Lower leg skin (tissue), 3 donors: ENCODE measurements around the gene NRTN.

Source experiments
- POLR2A ChIP-seq, 2 donors: fragments of 450-650 bp; IDR thresholded peaks; one replicate each; pipeline ENCODE4 v1.6.1; 2016 to 2017; ENCODE audit warnings: antibody characterized with exemption in 2 of 2, mild to moderate bottlenecking in 1 of 2, moderate library complexity in 1 of 2
- TF ChIP-seq, protein P1 (sequence below), 3 donors: fragments of 450-650 bp; IDR thresholded peaks; one replicate each; pipeline ENCODE4 v1.5.1; 2016; ENCODE audit warnings: antibody characterized with exemption in 3 of 3, mild to moderate bottlenecking in 3 of 3, moderate library complexity in 2 of 3

GRCh38 chr19:5867201-5868136 is 62.6 kb downstream of the NRTN start:
- TF ChIP-seq, protein P1, sequence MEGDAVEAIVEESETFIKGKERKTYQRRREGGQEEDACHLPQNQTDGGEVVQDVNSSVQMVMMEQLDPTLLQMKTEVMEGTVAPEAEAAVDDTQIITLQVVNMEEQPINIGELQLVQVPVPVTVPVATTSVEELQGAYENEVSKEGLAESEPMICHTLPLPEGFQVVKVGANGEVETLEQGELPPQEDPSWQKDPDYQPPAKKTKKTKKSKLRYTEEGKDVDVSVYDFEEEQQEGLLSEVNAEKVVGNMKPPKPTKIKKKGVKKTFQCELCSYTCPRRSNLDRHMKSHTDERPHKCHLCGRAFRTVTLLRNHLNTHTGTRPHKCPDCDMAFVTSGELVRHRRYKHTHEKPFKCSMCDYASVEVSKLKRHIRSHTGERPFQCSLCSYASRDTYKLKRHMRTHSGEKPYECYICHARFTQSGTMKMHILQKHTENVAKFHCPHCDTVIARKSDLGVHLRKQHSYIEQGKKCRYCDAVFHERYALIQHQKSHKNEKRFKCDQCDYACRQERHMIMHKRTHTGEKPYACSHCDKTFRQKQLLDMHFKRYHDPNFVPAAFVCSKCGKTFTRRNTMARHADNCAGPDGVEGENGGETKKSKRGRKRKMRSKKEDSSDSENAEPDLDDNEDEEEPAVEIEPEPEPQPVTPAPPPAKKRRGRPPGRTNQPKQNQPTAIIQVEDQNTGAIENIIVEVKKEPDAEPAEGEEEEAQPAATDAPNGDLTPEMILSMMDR (IDR thresholded peaks at IDR 0.05), result no peak
- TF ChIP-seq POLR2A (IDR thresholded peaks at IDR 0.05), result no peak
